ENCODE data around the gene EOLA2. TPM values are rescaled to one million over a fixed set of nuclear protein-coding genes. Genes with fewer than 3 reads are reported as not detected.

The EOLA2 gene
- total and polyA plus RNA-seq, 2 donors (not counting 3 experiments of a cell fraction or from before 2014, with no cell fraction given): 24.3 to 33.0 TPM

GRCh38 chrX:149982310-149982709 lies 44.0 kb upstream of the EOLA2 start:
- H4K20me1 ChIP-seq (replicated peaks; ENCODE audit: control insufficient read depth, extremely low read depth, insufficient read depth, low read length): no peaks in the 10 kb centered on the region
- no peak overlapping the region for H2AFZ ChIP-seq (ENCODE audit: low read depth, low read length)
- no peaks in the 10 kb centered on the region for H3K9me3 ChIP-seq (replicated peaks; ENCODE audit: control insufficient read depth, insufficient read depth, low read length)
- no peaks in the 10 kb centered on the region for H3K9me1 ChIP-seq (replicated peaks; ENCODE audit: control insufficient read depth, extremely low read depth, insufficient read depth, low read length)
- no peaks in the 10 kb centered on the region for H3K27me3 ChIP-seq (ENCODE audit: control insufficient read depth in 2 of 2, insufficient read depth in 2 of 2, low read length in 2 of 2)
- H3K4me1 ChIP-seq (ENCODE audit: control insufficient read depth, extremely low read depth, insufficient read depth, low read length): no peaks in the 10 kb centered on the region
- H3K4me2 ChIP-seq (ENCODE audit: insufficient read depth, low read length): no peak overlapping the region
- H3K27ac ChIP-seq (ENCODE audit: insufficient read depth, low read depth, low read length): no peak overlapping the region
- H3K79me2 ChIP-seq (ENCODE audit: control insufficient read depth, insufficient read depth, low read length): no peaks in the 10 kb centered on the region
- no peaks in the 10 kb centered on the region for H3K36me3 ChIP-seq (ENCODE audit: control insufficient read depth in 2 of 2, extremely low read depth in 1 of 2, insufficient read depth in 2 of 2, low read length in 2 of 2)
- intact Hi-C loops (cut with micrococcal nuclease): no loop called here
- H3K4me3 ChIP-seq (replicated peaks in 1 of 3; ENCODE audit: insufficient read depth in 1 of 3, low read depth in 1 of 3, low read length in 3 of 3): no peak overlapping the region
- TF ChIP-seq CTCF (IDR thresholded peaks at IDR 0.05; ENCODE audit: extremely low read depth in 1 of 2, insufficient read depth in 1 of 2, low read depth in 1 of 2, low read length in 2 of 2) (no peak), MYC (IDR thresholded peaks at IDR 0.05; ENCODE audit: low read depth, low read length) (no peak), JUN (IDR thresholded peaks at IDR 0.05; ENCODE audit: borderline replicate concordance, insufficient read depth, insufficient read length, low read depth) (no peak), MAX (IDR thresholded peaks at IDR 0.05; ENCODE audit: insufficient read depth, insufficient read length) (no peak), POLR2A (IDR thresholded peaks at IDR 0.05; ENCODE audit: low read depth, low read length) (no peak), POLR2AphosphoS5 (IDR thresholded peaks at IDR 0.05; ENCODE audit: insufficient read depth, low read depth, low read length) (no peak), EZH2 (IDR thresholded peaks at IDR 0.05; ENCODE audit: borderline replicate concordance, low read depth, low read length, severe bottlenecking) (no peak), FOS (IDR thresholded peaks at IDR 0.05; ENCODE audit: borderline replicate concordance, insufficient read depth, low read length) (no peak)
- no peak for DNase-seq (ENCODE audit: low read depth, low spot score)
- ChIA-PET POLR2A (no interaction called here), CTCF (interaction anchor here (1.3 kb wide), 1 partner anchor 80 kb away, joined by 4 read pairs; no protein-coding TSS in a partner anchor)
- BruUV-seq (replicated peaks): no TSS peak
- dilution Hi-C loops (cut with MboI; ENCODE audit: extremely low pct_ligation_motif_present, low sequenced_read_pairs): no loop called here
- H3K9ac ChIP-seq (replicated peaks; ENCODE audit: extremely low read depth, insufficient read depth, low read length): no peak overlapping the region
- FAIRE-seq: no peak
